Skeletal muscle cell (primary cell): ENCODE results near the gene SULT4A1.

ENCODE experiments used
- DNase-seq: peaks from one replicate; pipeline ENCODE4 v3.0.0-alpha.2; 2010; ENCODE audit warnings: low read depth
- H3K4me3 ChIP-seq: 2 replicates; pipeline ENCODE4 v1.5.1; 2011; ENCODE audit warnings: low read depth, mild to moderate bottlenecking, control low read depth, low read length, moderate library complexity

Gene SULT4A1

DNA sequence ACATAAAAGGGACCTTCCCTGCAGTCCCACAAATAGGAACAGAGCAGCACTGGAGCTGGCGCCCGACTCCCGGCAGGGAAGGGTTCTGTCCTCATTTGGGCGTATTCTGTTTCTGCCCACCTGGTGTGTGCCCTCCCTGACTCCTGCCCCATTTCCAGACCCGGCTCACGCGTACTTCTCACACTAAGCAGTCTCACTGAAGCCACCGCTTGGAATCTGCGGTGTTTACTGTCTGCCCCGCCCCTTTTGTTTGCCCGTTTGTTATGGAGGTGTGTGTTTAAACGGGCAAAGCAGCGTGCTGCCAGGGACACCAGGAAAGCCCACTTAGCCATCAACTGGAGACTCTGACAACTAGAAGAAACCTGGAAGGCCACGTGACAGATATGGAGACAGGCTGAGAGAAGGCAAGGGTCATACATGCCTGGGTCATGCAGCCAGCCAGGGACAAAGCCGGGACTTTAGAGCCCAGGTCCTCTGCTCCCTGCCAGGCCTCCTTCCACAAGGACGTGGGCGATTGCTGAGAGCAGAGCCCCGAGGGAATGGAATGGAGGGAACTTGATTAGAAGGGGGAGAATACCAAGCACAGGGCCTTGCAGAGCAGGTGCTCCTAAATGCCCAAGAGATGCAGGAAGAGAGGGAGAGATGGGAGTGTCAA is 41.5 kb downstream of the SULT4A1 start:
- no peak for DNase-seq

DNA sequence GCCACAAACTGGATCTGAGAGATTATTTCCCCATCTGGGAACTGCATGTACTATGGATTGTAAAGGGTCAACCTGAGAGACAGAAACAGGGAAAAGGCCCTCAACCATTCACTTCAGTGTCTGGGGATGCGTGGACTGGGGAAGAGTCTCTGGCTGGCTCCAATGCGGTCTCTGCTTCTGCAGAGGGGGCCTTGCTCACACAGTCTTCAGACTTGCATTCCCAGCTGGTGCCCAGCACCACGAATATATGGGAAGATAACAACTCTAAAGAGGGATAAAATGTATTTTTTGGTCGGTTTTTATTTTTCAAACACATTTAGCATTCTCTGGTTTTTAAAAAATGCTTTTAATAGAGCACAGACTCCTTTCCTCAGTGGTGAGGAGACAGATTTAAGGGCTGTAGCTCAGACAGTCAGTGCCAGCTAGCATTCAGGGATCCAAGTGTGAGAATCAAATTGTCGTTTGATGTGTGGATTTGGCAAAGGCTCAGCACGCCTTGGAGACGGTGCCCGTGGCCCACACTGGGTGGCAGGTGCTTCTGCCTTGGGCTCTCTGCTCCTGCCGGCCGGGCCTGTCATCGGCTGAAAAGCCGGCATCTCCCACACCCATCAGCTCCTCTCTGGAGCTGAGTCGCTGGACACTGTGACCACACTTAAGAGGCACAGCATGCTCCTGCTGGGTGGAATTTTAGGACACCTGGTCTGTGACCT is 42.2 kb downstream of the SULT4A1 start:
- no peak overlapping the region for H3K4me3 ChIP-seq
- DNase-seq: no peak

More for the DNA sequence above, 41.5 kb downstream of the SULT4A1 start:
- no peak overlapping the region for H3K4me3 ChIP-seq

DNA sequence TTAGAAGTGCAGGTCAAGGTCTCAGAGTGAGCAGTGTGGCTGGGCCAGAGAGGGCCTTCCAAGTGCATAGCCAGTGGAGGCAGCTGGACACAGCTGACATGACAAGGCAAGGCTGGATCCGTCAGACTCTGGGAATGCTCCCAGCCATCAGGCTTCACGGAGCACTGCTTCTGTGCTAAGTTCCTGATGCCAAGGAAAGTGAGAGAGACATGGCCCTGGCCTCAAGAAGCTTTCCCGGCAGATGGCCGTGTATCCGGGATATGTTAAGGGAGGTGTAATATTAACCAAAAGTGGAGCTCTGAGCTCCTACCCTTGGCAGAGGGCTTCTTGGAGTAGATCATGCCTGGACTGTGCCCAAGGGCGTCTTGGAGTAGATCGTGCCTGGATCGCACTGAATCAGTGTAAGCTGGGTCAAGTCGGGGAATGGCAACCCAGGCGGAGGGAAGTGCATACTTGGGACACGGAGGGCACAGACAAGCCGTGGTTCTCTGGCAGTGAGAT is 42.8 kb downstream of the SULT4A1 start:
- H3K4me3 ChIP-seq: no peak overlapping the region
- no peak for DNase-seq

DNA sequence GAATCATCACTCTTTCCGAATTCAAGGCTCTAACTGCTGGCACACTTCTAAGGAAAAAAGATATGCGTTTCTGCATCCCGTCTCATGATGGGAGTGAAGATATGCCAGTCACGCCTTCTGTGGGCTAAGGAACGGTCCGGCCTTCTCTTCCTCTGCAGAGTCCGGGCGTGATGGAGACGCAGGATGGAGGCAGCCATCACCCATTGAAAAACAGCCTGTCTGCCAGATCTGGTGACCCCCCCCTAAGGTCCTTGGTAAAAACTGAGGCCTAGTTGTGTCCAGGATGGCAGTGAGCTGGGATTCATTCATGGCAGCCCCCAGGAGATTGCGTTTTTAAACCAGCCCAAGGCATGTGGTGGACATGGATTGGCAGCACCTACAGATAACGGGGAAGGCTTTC is 43.3 kb downstream of the SULT4A1 start:
- H3K4me3 ChIP-seq: no peak overlapping the region
- no peak for DNase-seq

DNA sequence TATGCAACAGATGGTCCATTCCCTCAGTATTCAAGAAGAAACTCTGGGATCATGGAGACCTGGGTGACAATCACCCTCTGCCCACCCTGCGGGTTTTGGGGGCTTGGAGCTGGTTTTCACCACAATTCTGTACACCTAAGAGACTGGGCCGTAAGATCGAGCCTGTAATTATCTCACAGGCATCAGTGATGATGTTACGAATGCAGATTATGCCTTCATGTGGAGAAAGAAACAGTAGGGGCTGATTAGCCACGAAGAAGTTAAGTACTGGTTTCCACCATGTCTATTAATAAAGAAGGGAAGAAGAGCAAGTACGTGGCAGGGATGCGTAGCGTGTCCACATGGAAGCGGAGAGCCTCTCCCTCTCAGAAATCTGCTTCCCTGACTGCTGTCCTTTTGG is 44.9 kb downstream of the SULT4A1 start:
- H3K4me3 ChIP-seq: no peak overlapping the region
- DNase-seq: no peak

DNA sequence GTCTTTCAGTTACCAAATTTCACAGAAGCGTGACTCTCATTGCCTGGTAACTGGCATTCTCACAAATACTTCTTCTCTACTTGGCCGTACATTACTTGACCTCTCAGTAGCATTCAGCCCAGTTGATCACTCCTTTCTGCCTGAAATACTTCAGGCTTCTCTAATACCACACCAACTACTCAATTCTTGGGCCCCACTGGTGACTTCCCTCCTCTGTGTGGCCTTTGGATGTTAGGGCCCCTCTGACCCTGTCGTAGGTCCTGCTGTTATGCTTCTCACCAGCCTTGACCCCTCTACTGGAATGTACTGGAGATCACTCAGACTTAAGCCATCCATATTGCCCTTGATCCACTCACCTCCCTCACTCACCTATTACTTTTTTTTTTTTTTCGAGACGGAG is 48.0 kb downstream of the SULT4A1 start:
- no peak overlapping the region for H3K4me3 ChIP-seq
- no peak for DNase-seq

DNA sequence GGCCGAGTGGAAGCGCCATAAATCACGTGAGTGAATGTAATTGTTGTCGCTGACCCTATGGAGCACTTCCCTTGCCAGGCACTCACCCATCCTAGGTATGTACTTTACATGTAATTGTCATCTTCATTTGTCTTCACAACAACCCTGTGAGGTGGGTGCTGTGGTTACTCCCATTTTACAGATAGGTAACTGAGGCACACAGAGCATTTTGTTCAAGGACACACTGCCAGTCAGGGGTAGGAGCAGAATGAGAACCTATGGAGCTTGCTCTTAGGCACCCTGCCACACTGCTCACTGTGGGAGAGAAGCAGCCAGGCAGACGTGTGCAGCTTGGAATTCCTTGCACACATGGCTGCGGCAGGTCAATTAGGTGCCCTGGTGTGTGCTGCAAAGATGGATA is 49.4 kb downstream of the SULT4A1 start:
- DNase-seq: no peak
- peak overlapping the region; percentile 64 for H3K4me3 ChIP-seq

DNA sequence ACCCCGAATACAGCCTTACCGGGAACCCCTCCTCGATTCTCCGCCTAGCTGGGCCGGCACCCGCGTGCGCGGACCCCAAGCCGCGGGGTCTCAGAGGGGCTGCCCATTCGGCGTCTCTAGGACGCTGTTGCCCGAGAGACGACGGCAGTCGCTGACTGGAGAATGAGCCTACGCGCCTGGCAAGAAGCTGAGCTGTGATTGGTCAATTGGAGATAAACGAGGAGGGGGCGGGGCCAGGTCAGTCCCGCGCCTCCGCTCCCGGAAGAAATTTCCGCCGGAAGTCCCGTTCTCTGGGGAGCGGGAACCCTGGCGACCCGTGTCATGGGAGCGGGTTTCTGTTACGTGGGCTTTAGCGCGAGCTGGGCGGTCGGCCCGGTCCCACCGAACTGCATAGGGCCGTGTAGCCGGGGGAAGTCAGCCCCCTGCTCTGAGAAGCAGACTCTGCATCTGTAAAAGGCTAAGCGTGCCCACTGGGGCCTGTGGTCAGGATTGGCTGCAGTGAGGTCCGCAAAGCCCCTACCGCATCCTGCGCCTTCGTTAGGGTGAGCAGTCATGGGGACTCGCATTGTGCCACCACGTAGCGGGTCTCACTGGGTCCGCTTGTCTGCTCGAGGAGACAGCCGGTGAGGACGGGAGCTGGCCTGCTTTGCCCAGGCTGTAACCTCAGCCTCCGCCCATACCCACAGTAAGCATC is 50.0 kb downstream of the SULT4A1 start, which contains the start of gene EFCAB6:
TSS of gene EFCAB6 (minus strand) at position 157 of the 694 bp plus-strand sequence. CDS start 29,987 bp downstream, outside the sequence.
- peak; percentile 66 for DNase-seq
- H3K4me3 ChIP-seq: peak within 1 kb of the TSS; percentile 64

DNA sequence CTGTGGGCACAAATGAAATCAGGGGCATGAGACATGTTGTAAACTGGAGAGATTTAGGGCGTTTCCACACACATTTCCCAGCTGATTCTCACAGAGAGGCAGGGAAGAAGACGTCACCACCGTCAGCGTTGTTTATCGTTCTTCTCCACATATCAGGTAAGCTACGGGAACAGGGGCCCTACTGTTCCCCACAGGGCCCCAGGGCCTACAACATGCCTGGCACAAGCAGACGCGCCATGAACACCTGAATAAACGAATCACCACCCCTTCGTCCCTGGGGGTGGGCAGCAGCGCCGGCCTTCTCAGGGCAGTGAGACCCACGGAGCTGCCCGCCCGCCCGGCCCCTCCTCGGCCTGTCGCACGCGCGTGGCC is 50.5 kb downstream of the SULT4A1 start:
- DNase-seq: no peak

DNA sequence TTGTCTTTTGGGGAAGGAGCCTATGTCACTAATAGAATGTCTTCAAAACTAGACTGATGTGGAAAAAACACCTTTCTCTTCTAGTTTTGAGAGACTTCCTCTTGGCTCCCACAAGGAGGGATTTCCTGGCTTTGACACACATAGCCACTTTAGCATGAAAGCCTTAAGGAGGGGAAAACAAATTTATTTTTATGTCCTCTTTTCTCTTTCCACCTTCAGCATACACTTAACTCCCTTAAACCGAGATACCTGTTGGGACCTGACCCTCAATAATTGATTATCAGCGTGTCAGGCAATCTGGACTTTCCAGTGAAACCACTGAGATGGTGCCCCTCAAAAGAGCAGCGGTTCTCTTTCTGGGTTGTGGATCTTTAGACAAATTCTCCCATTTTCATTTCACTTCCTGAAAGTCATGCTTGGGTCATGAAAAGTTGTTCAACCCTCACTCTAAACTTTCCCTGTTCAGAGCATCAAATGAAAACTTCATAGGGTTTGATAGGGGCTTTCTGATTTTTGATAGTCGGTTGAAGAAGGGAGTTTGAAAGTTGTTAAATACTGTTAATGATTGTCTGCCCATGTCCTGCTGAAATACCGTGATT is 59.3 kb downstream of the SULT4A1 start:
- no peak for DNase-seq
- H3K4me3 ChIP-seq: no peak overlapping the region

More for the DNA sequence above, 50.5 kb downstream of the SULT4A1 start:
- peak overlapping the region; percentile 64 for H3K4me3 ChIP-seq

DNA sequence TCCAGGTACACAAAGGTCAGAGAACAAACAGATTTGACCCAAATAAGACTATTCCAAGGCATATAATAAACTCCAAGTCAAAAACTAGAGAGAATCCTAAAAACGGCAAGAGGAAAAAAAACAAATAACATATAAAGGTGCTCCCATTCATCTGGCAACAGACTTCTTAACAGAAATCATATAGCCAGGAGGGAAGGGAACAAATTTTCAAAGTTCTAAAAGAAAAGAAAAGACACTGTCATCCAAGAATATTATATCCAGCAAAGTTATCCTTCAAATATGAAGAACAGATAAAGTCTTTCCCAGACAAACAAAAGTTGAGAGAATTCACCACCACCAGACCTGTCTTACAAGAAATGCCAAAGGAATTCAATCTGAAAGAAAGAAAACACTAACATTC is 61.3 kb downstream of the SULT4A1 start:
- no peak overlapping the region for H3K4me3 ChIP-seq
- no peak for DNase-seq

DNA sequence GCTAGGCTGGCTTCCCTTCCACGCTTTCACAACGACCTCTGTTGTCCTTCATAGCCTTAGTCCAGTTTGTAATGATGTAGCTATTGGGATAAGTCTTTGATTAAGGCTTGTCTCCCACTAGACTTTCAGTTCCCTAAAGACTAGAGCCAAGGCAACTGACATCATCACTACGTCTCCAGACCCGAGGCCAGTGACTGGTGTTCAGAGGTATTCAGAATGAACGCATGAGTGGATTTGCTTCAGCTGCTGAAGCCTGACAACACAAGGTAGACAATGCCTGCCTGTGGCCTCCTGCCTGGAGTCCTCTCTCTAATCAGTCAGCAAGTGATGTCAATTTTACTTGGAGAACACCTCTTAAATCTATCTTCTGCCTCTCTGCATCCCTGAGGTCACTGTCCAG is 63.8 kb downstream of the SULT4A1 start:
- DNase-seq: no peak
- no peak overlapping the region for H3K4me3 ChIP-seq

DNA sequence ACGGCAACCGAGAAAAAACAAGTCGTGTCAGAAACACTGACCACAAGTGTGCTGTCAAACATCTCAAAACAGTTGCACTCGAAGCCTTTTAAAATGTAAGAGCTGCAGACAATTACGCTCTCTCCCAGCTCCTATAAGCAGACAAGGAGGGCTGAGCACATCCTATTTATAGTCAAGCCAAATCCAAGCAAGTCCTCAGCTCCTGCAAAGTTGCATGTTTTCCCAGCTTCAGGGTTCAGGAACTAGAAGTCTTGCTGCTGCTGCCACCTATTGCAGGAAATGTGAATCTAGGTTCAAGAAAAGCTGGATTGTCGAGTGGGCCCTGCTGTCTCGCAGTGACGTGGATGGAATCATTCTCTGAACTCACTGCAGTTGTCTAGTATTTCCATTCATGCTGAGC is 65.7 kb downstream of the SULT4A1 start:
- DNase-seq: peak; percentile 11
- no peak overlapping the region for H3K4me3 ChIP-seq

DNA sequence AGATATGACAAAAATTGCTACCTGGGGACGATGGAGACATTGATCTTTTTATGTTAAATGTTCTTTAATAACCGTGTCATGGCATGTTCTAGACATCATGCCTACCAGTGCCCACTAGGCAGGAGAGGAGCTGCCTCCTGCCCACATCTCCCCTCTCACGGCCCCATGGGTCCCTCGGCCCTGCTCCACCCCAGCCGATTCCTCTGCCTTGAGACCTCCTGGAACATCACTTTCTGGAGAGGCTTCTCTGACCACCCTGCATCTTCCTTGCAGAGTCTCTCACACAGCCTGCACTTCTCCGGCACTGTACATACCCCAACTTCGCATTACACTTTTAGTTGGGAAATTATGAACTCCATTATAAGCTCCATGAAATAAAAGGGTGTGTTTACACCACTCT is 67.0 kb downstream of the SULT4A1 start:
- no peak overlapping the region for H3K4me3 ChIP-seq
- no peak for DNase-seq

DNA sequence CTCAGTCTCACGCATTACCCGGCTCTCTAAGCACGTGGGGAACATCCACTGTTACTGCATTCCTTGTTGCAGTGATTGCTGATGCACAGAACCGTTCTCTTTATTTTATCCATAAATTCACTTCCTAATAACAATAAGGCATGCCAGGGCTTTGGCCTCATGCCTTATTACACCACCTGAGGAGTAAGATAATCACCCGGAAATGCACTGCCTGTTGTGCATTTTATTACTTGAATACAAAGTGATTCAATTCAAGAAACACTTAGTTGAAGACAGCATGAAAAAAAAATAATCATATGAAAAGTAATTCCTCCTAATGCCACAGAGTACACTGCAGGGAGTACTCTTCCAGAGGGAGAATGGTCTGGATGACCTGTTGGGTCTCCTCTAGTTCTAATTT is 69.4 kb downstream of the SULT4A1 start:
- no peak overlapping the region for H3K4me3 ChIP-seq
- DNase-seq: no peak

DNA sequence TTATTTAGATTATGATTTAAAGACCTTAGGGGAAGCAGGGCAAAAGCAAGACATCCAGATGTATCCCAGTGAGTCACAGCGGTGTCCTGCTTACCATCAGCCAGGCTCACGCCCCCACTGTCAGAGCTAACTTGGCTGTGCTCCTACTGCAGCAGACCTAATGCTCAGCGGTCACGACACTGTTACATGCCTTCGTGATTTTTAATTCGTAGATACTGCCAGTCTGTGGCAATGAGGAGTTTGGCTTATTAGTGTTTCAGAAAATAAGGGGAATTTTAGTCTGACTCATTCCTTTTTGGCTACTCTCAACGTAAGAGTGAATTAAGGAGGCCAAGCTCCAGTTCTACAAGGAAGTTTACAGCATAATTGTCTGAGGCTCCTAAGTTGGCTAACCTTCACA is 72.9 kb downstream of the SULT4A1 start:
- peak; percentile 82 for DNase-seq
- no peak overlapping the region for H3K4me3 ChIP-seq

DNA sequence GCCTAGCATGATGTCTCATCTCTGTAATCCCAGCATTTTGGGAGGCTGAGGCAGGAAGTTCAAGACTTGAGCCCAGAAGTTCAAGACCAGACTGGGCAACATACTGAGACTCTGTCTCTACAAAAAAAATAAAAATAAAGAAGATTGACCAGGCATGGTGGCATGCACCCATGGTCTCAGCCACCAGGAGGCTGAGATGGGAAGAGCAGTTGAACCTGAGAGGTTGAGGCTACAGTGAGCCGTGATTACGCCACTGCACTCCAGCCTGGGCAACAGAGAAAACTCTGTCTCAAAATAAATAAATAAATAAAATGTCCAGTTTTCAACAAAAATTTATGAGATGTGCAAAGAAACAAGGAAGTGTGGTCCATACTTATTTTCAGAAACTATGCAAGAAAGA is 78.5 kb downstream of the SULT4A1 start:
- no peak overlapping the region for H3K4me3 ChIP-seq
- DNase-seq: no peak

DNA sequence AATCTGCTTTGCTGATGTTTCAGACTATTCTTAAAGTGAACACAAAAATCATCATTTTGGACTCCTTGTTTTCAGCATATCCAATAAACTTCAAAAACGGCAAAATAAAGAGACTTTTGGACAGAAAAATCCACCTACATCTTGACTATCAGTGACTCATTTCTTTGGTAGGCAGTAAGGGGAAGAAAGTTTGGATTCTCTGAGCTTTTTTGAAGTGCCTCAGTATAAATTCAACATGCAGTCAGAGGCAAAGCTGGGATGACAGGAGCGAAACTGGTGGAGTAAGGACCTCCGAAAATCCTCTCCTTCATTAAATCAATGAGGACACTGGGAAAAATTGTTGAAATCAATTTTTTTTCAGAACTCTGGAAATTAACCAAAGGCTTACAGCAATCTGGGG is 79.9 kb downstream of the SULT4A1 start:
- DNase-seq: no peak
- H3K4me3 ChIP-seq: no peak overlapping the region

DNA sequence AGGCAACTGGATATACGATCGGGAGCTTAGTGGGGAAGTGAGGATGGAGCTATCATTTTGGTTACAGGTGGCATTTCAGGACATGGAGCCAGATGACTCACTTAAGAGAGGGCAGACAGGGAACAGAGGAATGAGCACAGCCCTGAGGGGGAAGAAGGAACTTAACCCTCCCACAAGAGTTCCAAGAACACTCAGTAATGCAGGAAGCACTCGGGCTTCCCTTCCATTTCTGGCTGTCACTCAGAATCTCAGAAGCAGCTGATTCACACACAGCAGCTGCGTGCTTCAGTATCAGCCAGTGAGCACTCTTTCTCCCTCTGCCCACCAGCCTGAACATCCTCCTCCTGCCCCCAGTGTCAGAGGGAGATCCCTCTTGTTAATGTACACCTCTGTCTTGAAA is 85.0 kb downstream of the SULT4A1 start:
- peak; percentile 59 for DNase-seq
- H3K4me3 ChIP-seq: no peak overlapping the region

DNA sequence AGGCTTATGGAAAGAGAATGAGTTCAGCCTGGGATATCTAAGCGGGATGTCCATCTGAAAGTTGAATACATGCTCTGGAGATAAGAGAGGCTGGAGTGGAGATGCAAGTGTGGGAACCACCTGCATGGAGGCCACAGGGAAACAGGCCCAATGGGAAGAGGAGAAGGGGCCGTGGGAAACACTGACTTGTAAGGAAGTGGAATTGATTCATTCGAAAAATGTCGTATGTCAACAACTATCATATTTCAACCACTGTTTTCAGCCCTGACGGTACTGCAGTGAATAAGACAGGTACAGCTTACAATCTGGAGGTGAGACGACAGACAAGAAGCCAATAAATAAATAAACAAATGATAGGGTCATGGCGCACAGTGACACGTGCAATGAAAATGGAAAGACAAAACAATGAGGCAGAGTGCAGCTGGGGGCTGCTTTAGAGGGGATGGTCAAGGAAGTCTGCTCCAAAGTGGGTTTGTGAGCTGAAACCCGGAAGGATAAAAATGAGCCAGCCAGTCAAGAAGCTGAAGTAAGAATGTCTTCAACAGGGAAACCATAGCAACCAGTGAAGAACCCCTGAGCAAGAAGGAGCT is 86.1 kb downstream of the SULT4A1 start:
- DNase-seq: no peak
- no peak overlapping the region for H3K4me3 ChIP-seq
